BJ (cell line): ENCODE measurements around the gene CDCP2. TPM values are rescaled to one million over a fixed set of nuclear protein-coding genes. Genes with fewer than 3 reads are reported as not detected.

Source experiments
- CTCF ChIA-PET: fragments of 350-600 bp; formaldehyde crosslinking; extraction: SDS; loops from one replicate; lab custom pipeline; 2021; ENCODE audit warnings: antibody characterized with exemption, inconsistent platforms; lab: Yijun Ruan, JAX
- POLR2A ChIA-PET: fragments of 300-600 bp; sonication (Branson Sonifier 250); formaldehyde crosslinking; extraction: SDS; loops from one replicate; lab custom pipeline; 2021; ENCODE audit warnings: antibody characterized with exemption; lab: Charles Lee
- DNase-seq: peaks from one replicate; pipeline ENCODE4 v3.0.0-alpha.2; 2011; ENCODE audit warnings: low read depth
- H3K27me3 ChIP-seq: 2 replicates; pipeline ENCODE4 v1.6.0; 2011; ENCODE audit warnings: low read length; ENCODE audit not compliant: control insufficient read depth, insufficient read depth
- H3K36me3 ChIP-seq: 2 replicates; pipeline ENCODE4 v1.5.1; 2011; ENCODE audit warnings: low read length; ENCODE audit not compliant: control insufficient read depth, insufficient read depth
- H3K4me3 ChIP-seq: 2 replicates; pipeline ENCODE4 v1.5.1; 2011; ENCODE audit warnings: low read depth, mild to moderate bottlenecking, control low read depth, low read length
- CTCF ChIP-seq: IDR thresholded peaks from 2 replicates; pipeline ENCODE4 v1.5.1; 2011; ENCODE audit warnings: low read depth, mild to moderate bottlenecking, control low read depth, inconsistent platforms, low read length, moderate library complexity; ENCODE audit not compliant: insufficient read depth
- polyA plus RNA-seq: library from polyadenylated mRNA; depleted of rRNA; stranded (reverse); fragments of >200 nt; gene quantifications from 2 replicates; pipeline ENCODE4 v1.2.3, GENCODE V29; 2011

CDCP2 gene
- polyA plus RNA-seq, 1 experiment, result not detected

- ChIA-PET POLR2A (no interaction called here), CTCF (interaction anchor here (0.6 to 2.6 kb wide), 17 partner anchors 8 to 444 kb away, joined by 3 to 15 read pairs (median 4); partner anchors contain the start of genes CYB5RL, MRPL37 and SSBP3)
- Histone ChIP-seq H3K27me3 (no peaks in the 10 kb centered on the region), H3K4me3 (no peak overlapping the region), H3K36me3 (no peaks in the 10 kb centered on the region)
- DNase-seq, result no peak
- TF ChIP-seq CTCF, result no peak
Observed at GRCh38 chr1:54122135-54122751, 30.6 kb downstream of the CDCP2 start.

- Histone ChIP-seq H3K36me3 (no peaks in the 10 kb centered on the region), H3K27me3 (no peaks in the 10 kb centered on the region), H3K4me3 (peak overlapping the region; percentile 5; the same call in 1 of the 2 replicates)
- POLR2A ChIA-PET, result interaction anchor here (0.6 kb wide), 1 partner anchor 16 kb away, joined by 3 read pairs; no protein-coding TSS in a partner anchor
- CTCF ChIA-PET, result interaction anchor here (0.6 to 2.6 kb wide), 19 partner anchors 9 to 458 kb away, joined by 3 to 15 read pairs (median 4); partner anchors contain the start of genes CYB5RL, MRPL37 and SSBP3
- peak; percentile 88 for TF ChIP-seq CTCF
- no peak for DNase-seq
Observed at GRCh38 chr1:54121482-54122134, 31.2 kb downstream of the CDCP2 start.

- ChIA-PET CTCF (interaction anchor here (0.6 to 2.6 kb wide), 14 partner anchors 9 to 459 kb away, joined by 3 to 15 read pairs (median 4); partner anchors contain the start of genes CYB5RL, MRPL37 and SSBP3), POLR2A (interaction anchor here (0.6 kb wide), 1 partner anchor 15 kb away, joined by 3 read pairs; no protein-coding TSS in a partner anchor)
- H3K36me3 ChIP-seq, result no peaks in the 10 kb centered on the region
- no peak for DNase-seq
- no peak overlapping the region for H3K4me3 ChIP-seq
- TF ChIP-seq CTCF, result no peak
- no peaks in the 10 kb centered on the region for H3K27me3 ChIP-seq
Observed at GRCh38 chr1:54120698-54121481, 31.9 kb downstream of the CDCP2 start.

DNA sequence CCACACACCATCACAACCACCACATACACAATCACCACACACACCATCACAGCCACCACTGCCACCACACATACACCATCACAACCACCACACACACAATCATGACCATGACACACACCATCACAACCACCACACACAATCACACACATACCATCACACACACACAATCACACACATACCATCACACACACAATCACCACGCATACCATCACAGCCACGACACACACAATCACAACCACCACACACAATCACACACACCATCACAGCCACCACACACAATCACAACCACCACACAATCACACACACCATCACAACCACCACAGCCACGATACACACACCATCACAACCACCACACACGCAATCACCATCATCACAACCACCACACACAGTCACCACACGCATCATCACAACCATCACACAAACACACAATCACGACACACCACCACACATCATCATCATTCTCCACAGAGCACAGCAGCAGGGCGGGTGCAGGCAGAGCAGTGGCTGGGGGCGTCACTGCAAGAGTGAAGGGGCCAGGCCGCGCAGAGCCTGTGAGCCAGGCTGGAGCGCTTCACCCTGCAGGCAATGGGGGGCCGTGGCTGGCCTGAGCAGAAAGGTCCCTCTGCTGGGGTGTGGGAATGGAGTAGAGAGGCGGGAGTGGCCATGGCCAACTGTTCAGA lies 32.6 kb downstream of the CDCP2 start:
- ChIA-PET CTCF (interaction anchor here (0.7 to 1.5 kb wide), 2 partner anchors 17 to 43 kb away, joined by 3 to 5 read pairs; no protein-coding TSS in a partner anchor), POLR2A (no interaction called here)

More for the DNA sequence above, 32.6 kb downstream of the CDCP2 start:
- Histone ChIP-seq H3K36me3 (no peaks in the 10 kb centered on the region), H3K4me3 (no peak overlapping the region), H3K27me3 (no peaks in the 10 kb centered on the region)
- TF ChIP-seq CTCF, result no peak
- no peak for DNase-seq
